Superior temporal gyrus (tissue), 1 donor: ENCODE measurements around the gene PRH1.

Source experiments
- DNase-seq: peaks from one replicate; pipeline ENCODE4 v3.0.0-alpha.2; 2016; ENCODE audit errors: extremely low spot score

The PRH1 gene

DNA sequence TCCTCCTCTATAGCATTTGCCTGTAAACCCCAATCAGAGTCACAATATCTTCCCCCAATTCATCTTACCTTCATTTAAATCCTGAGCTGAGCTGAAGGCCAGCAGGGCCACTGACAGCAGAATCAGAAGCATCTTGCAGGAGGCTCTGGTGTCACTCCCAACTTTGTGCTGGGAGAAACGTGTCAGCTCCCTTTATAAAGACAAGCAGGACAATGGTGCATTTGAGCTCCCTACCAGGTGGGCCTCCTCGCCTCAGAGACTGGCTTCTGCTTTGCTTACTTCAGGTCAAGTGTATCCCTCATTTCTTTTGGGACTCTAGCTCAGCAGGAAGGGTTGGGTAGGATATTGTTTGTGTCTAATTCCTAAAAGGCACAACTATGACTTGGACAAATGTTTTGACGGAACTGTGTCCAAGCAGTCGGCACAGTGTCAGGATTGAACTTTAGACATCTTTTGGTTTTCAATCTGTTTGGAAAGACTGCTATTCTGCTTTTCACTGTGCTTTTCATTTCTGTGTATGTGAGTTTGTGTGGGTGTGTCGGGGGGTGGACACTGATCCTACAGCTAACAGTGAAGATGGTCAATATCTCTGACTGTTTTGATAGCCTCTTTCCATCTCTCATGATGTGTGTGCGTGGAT, at the start of gene PRH1:
Gene PRH1 (minus strand): TSS at position 170 of the 640 bp plus-strand sequence. CDS start 38 bp downstream, at position 132.
- no peak for DNase-seq

DNA sequence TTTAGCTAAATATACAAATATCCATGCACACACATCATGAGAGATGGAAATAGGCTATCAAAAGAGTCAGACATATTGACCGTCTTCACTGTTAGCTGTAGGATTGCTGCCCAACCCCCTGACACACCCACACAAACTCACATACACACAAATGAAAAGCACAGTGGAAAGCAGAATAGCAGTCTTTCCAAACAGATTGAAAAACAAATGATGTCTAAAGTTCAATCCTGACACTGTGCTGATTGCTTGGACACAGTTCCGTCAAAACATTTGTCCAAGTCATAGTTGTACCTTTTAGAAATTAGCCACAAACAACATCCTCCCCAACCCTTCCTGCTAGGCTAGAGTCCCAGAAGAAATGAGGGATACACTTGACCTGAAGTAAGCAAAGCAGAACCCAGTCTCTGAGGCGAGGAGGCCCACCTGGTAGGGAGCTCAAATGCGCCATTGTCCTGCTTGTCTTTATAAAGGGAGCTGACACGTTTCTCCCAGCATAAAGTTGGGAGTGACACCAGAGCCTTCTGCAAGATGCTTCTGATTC, 44.8 kb upstream of the PRH1 start, which contains the start of gene PRH2:
Gene PRH2 (plus strand): TSS at position 491 of the 541 bp plus-strand sequence. CDS start 38 bp downstream, at position 529.
- no peak for DNase-seq

DNA sequence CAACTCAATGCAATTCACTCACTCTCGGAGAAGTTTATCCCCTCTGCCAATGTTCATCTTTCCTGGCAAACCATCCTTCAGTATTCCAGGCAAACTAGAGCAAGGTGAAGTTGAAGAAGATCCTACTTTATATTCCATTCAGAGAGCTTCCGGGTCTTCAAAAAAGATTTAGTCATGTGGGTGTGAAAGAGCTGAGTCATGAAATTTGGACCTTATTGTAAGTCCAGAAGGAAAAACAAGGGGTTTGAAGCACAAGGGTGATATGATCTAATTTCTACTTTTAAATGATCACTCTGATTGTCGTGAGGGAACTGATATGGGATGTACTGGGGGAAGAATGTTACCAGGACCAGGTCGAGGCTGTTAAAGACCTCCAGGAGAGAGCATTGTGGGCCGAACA, 42.2 kb upstream of the PRH1 start:
- DNase-seq: no peak

DNA sequence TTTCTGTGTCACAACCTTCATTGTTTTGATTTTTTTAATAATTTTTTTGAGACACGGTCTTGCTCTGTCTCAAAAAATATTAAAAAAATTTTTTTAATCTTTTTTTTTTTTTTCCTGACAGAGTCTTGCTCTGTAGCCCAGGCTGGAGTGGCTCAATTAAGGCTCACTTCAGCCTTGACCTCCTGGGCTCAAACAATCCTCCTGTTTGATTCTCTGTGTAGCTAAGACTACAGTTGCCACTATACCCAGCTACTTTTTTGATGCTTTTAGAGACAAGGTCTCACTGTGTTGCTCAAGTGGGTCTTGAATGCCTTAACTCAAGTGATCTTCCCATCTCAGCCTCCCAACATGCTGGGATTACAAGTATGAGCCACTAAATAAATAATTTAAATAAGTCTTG, 35.8 kb upstream of the PRH1 start:
- no peak for DNase-seq

DNA sequence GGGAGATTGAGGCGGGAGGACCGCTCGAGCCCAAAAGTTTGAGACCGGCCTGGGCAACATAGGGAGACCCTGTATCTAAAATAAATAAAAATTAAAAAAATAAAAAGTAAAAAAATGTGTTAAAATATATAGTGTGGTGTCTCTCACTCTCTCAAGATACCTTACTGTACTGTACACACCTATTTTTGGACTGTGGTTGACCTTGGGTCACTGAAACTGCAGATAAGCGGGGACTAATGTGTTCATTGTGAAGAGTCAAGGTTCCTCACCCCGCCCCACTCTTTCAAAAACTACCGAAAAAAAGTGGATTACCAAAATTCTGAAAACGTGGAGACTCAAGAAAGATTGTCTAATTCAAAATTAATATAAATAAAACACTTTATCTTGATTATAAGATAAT, 26.3 kb upstream of the PRH1 start:
- DNase-seq: no peak

DNA sequence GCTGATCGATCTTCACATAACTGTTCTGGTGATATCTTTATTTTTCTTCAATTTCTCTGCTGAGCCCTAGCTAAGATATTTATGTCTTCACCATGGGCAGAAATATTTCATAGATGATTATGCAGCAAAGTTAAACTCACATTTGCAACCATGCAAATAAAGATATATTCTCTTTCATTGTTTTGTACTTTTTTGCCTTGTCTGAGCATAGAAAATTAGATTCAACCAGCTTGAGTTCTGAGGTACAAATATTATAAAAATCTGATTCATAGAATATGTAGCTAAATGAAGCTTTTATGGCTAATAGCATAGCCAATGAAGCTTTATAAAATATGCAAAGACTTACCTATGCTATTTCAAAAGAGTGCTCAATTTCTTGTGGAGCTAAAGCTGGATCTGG, 25.4 kb upstream of the PRH1 start, which contains the start of gene TAS2R13:
Gene TAS2R13 (minus strand): TSS at position 101 of the 400 bp plus-strand sequence. CDS start 264 bp downstream, outside the sequence.
- no peak for DNase-seq

DNA sequence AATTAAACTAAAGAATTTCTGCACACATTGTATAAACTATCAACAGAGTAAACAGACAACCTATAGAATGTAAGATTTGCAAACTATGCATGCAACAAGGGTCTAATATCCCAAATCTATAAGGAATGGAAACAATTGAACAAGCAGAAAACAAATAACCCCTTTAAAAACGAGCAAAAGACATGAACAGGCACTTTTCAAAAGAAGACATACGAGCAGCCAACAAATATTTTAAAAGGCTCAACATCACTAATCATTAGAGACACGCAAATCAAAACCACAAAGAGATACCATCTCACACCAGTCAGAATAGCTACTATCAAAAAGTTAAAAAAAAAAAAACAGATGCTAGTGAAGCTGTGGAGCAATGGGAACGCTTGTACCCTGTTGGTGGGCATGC, 20.6 kb upstream of the PRH1 start:
- DNase-seq: no peak

DNA sequence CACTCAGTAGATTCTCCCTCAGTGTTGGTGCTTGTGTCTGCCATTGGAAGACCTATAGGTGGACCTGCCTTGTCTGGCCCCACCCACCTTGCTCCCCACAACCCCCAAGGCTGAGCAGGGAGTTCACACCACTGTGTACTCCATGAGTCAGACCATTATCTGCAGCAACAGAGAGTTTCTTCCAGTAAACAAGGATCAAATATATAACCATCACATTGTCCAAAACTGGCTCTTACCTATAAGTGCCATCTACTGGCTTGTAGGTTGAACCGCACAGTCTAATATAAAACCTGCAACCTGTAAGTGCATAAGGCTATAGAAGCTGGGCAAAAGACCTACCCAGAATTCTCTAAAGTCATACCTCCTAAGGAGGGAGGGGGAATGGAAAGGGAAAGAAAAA, 17.4 kb upstream of the PRH1 start:
- no peak for DNase-seq

DNA sequence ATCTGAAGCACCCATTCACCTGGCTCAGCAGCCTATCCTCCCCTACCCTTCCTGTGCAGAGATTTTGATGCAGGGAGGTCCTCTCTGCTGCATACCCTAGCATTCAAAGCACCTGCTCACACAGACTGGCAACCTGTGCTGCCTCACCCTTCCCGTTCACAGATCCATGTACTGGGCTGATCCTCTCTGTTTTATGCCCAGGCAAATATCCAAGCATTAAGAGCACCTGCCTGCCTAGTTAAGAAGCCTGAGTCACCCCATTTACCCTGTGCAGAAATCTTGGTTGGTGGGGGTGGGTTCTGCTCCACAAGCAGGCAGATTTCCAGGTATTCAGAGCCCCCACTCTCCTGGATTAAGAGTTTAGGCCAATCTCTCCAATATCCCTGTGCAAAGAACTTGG, 16.9 kb upstream of the PRH1 start:
- DNase-seq: no peak

DNA sequence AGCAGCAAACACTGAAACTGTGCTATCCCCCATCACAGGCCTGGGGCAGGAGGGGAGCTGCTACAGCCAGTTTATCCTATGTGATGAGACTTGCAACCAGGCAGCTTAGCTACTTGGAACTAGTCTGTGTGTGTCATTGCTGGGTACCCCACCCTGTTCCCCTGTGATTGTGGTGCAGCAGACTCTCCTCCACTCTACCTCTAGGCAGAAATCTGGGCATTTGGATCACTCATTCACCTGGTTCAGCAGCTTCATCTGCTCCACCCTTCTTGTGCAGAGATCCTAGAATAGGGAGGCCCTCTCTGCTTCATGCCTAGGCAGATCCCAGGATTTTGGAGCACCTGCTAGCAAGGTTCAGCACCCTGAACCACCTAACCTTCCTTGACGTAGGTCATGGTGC, 16.5 kb upstream of the PRH1 start:
- no peak for DNase-seq

DNA sequence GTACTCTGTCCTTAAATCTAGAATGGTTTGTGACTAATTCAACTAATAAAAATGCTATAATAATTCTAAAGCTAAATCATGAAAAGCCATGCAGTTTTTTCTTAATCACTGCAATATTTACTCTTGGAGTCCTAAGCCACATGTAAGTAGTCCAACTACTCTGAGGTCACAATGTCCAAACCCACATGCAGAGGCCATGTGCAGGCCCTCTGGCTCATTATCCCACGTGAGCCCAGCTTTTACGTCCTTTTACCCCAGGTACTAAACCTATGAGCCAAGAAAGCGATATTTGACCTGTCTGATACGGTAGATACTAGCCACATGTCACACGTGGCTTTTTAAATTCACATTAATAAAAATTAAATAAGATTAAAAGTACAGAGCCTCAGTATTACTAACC, 12.8 kb upstream of the PRH1 start:
- no peak for DNase-seq

DNA sequence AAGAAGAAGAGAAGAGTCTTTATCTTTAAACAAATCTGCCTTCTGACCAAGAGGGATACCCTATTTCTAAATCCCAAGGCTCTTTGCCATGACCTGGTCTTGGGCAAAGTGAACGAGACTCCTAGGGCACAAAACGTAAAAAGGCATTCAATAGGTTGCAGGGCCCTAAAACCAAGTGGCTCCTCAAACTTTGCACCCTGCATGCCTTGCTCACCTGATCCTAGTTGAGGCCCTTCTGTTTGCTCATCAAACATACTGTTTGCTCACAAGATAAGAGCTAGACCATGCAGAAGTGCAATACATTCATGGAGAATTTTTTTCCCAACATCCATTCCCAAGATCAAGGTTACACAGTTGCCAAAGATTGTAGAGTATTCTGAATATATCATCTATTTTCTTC, 7.9 kb upstream of the PRH1 start:
- no peak for DNase-seq

DNA sequence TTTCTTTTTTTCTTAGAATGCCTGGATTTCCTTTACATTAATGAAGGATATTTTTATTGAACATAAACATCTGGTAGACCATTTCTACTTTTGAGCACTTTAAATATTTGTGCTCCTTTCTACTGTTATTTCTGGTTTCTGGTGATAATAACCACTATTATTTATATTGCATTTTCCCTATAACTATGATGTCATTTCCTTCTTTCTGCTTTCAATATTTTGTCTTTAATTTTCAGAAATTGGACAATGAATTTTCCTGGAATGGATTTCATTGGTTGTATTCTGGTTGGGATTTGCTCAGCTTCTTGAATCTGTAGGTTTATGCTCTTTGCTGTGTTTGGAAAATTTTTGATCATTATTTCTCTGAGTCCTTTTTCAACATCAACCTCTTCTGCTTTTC, 5.2 kb upstream of the PRH1 start:
- no peak for DNase-seq

DNA sequence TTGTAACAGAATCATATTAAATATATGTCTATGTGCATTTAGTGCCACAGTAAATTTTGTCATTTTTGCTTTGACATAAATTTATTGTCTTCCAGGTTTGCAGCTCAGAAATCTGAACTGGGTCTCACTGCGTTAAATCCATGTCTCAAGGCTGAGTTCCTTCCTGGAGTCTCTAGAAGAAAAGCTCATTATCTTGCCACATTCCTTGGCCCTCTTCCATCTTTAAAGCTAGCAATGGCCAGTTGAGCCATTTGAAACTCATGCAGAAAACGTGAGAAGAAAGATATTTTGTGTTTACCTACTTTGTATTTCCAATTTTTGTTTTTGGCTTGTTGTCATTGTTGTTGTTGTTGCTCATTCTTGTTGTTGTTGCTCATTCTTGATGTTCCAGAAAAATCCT, 10.7 kb downstream of the PRH1 start:
- no peak for DNase-seq

DNA sequence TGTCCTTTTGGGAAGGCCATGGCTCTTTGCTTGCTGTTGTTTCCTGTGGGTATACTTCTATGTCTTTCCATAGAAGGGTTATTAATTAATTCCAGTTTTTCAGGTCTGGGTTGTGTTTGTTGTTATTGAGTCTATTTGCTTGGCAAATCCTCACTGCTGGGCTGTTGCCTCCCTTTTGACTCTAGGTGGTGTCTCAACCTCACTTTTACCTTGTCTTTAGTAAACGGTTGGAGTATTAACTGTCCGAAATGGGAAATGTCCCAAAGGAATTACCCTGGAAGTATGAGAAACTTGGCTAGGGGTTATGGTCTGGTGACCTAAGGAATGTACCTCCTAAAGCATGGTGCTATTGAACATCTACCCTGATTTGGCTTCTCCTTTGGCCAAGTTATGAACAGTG, 16.7 kb downstream of the PRH1 start:
- no peak for DNase-seq

DNA sequence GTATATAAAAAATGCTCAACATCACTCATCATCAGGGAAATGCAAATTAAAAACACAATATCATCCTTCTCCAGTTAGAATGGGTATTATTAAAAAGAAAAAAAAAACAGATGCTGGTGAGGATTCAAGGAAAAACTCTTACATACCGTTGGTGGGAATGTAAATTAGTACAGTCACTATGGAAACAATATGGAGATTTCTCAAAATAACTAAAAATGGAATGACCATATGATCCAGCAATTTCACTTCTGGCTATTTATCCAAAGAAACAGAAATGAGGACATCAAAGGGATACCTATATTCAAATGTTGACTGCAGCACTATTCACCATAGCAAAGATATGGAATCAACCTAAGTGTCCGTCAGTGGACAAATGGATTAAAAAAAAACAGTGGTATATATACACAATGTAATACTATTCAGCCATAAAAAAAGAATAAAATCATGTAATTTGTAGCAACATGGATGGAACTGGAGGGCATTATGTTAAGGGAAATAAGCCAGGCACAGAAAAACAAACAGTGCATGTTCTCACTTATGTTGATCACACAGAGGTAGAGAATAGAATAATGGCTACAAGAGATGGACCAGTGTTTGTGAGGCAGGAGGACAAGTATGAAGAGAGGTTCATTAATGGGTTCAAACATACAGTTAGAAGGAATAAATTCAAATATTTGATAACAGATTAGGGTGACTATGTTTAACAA, 20.4 kb downstream of the PRH1 start:
- DNase-seq: no peak

DNA sequence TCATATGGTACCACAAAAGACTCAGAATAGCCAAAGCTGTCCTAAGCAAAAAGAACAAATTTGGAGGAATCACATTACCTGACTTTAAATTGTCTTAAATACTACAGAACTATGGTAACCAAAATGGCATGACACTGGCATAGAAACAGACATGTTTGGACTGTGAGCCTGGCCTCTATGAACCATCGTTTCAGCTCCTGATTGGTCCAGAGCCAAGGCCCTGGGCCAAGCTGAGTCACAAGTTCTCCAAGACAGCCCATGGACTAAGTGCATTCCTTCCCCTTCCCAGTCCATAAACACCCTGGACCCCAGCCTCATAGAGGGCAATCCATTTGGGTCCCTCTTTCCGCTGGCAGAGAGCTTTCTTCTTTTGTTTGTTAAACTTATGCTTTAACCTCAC, 22.7 kb downstream of the PRH1 start:
- no peak for DNase-seq

DNA sequence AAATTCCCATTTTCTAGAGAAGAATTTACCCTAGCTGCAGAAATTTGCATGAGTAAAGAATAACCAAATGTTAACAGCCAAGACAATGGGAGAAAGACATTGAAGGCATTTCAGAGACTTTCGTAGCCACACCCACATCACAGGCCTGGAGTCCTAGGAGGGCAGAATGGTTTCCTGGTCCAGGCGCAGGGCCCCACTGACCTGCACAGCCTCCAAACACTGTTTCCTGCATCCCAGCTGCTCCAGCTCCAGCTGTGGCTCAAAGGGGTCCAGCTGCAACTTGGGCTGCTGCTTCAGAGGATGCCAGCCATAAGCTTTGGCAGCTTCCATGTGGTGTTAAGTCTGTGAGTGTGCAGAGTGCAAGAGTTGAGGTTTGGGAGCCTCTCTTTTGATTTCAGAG, 28.2 kb downstream of the PRH1 start:
- DNase-seq: no peak

DNA sequence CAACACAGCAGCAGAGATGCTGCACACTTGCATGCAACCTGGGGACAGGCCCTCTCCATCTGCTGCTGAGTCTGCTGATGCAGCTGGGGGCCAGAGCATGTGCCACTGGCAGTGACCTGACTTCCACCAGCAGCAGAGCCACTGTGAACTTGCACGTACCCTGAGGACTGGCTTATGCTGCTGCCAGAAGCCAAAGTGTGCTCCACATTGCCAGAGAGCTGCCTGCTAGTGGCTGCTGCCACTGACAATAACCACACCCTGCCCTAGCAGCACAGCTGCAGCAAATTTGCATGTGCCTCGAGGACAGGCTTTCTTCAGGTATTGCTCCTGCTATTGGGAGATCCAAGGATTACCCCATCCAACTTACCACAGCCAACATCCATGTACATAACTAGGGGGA, 30.3 kb downstream of the PRH1 start:
- no peak for DNase-seq

DNA sequence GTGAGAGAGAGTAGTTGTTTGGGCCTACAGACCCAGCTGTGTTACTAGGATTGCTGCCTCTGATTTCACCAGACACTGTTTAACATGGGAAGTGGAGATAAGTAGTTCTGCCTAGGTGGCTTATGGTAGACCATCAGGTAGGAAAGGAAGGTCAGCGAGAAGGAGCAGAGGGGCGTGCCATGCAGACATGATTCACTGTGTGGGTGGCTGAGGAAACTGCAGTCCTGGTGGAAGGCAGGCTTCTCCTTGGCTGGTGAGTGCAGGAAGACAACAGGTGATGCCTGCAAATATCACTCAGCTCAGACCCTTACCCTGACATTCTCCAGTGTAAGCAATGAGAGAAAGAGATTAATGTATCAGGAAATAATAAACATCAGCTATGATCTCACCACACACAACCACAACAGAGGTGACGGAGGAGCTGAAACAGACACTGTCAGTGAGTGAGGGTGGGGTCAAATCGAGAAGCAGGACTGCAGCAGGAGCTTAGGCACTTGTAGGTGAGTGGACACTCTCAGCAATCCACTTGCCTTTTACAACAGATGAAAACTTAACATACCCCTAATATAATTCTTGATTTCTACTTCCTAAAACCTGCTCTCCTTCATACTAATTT, 32.7 kb downstream of the PRH1 start:
- no peak for DNase-seq

DNA sequence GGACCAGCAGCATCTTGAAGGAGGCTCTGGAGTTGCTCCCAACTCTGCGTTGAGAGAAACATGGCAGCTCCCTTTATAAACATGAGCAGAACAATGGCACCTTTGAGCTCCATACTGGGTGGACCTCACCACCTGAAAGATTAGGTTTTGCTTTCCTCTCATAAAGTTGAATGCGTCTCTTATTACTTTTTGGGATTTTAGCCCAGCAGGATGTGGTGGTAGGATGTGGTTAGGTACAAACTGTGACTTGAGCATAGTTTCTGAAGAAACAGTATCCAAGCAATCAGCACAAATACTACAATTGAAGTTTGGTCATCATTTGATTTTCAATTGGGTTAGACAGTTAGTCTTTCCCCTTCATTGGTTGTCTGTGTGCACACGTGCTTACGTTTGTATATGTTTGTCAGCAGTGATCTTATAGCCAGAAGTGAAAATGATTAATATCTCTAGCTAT, 34.6 kb downstream of the PRH1 start, which contains the start of gene PRR4:
Gene PRR4 (minus strand): TSS at position 51 of the 454 bp plus-strand sequence. CDS start 38 bp downstream, at position 13.
- no peak for DNase-seq

DNA sequence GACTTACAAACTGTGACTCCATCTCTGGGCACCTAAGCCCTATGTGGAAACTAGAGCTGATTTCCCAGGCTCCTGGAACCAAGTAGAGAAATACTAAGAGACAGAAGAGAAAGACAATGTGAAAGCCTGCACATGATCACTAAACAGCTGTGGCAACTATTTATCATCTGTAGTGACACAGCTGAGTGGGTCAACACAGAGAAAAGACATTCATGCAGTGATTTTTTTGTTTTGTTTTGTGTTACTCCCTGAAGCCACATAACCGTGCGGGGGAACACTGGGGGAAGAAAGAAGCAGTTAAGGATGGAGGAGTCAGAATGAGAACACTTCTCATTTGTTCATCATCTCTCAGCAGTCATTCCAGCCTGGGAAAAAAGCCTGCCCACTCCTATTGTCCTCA, 36.3 kb downstream of the PRH1 start:
- no peak for DNase-seq

DNA sequence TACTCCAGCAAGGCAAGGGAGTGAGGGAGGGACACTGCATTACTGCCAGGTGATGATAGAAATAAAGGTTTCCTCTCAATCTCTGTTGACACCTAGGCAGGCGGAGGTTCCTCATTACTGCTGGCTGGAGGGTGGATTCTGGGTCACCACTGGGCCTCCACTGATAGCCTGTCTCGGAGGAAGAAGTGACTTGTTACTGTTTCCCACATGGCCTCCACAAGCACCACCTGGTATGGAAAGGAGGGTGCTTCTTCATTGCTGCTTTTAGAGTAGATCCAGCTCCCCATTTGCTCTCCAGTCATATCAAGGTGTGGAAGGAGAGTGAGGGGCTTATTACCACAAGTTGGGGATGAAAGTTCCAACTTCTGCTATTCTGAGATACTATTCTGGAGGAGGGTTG, 41.2 kb downstream of the PRH1 start:
- no peak for DNase-seq
